GM21515 (cell line): Measurements from ENCODE around the gene KCNV2.

Source experiments
- ATAC-seq: cut with Tn5 transposase; IDR thresholded peaks from one replicate; pipeline ENCODE4 v1.9.1; 2021; ENCODE audit not compliant: unreplicated experiment

KCNV2 gene

DNA sequence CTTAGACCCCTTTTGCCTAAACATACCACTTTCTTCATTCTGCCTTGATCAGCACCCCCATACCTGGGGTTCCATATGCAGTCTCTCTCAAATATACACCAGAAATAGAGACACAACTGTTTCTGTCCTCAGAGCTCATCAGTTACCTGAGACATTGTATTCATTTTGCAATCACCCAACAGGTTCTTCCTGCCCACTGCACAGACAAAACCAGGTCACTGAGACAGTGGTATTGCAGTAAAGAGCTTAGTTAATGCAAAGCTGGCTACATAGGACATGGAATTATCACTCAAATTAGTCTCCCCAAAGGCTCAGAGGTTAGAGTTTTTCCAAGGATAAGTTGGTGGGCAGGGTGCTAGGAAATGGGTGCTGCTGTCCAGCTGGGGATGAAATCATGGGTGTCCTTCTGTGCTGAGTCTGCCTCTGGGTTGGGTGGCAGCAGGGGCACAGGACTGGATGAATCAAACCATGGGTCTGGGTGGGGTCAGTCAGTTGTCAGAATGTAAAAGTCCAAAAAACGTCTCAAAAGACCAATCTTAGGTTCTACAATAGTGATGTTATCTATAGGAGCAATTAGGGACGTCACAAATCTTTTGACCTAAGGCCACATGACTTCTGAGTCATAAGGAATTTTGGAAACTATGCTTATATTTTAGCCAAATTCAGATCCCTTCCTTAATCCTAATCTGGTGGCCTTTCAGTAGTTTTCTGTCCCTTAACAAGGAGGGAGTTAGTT is 41.0 kb downstream of the KCNV2 start:
- ATAC-seq: no peak

DNA sequence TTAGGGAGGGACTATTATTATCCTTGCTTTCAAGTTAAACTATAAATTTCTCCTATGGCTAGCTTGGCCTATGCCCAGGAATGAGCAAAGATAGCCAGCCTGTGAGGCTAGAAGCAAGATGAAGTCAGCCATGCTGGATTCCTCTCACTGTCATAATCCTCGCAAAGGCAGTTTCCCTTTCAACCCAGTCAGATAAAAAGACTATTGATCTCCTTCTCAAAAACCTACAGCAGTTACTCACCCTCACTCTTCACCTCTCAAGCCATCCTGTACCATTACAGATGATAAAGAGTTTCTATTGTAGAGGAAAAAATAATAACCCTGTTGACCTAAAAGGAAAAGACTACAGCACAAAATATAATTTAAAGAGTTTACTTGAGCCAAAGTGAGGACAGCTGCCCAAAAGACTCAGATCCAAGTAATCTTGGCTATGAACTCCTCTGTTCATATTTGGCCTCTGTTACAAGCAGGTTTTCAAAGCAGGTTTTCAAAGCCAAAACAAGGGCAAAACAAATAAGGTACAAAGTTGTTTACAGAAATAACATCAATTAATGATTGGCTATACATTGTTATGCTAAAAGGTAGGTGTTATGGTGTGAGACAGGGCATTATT is 41.7 kb downstream of the KCNV2 start:
- no peak for ATAC-seq

DNA sequence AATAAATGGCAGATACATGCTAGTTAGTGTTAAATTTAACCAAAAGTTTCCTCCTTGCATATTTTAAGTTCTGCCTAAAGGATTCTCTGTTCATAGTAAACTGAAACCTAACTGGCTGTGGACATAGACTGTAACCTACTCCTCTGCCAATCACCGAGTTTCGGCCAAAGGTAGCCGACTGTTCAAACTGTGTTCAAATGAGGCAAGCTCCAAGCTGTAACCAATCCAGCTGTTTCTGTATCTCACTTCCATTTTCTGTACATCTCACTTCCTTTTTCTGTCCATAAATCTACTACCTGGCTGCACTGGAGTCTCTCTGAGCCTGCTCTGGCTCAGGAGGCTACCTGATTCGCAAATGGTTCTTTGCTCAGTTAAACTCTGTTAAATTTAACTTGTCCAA is 44.1 kb downstream of the KCNV2 start:
- peak; percentile 66 for ATAC-seq

DNA sequence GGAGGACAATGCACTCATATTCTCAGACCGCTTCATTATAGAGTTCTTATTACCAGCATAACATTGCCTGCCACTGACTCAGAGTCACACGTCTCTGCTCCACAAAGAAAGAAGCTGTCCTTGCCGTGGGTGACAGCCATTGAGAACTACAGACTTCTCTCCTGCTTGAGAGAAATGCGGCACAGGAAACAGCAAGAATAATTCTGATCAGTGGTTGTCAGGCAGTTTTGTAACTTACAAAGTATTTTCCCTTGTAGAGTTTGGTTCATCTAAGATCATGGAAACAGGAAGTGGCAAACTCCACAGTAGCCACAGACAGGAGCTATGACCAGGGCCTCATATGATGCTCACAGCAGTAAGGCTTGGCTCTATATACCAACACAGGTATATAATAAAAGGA is 47.0 kb downstream of the KCNV2 start:
- no peak for ATAC-seq

DNA sequence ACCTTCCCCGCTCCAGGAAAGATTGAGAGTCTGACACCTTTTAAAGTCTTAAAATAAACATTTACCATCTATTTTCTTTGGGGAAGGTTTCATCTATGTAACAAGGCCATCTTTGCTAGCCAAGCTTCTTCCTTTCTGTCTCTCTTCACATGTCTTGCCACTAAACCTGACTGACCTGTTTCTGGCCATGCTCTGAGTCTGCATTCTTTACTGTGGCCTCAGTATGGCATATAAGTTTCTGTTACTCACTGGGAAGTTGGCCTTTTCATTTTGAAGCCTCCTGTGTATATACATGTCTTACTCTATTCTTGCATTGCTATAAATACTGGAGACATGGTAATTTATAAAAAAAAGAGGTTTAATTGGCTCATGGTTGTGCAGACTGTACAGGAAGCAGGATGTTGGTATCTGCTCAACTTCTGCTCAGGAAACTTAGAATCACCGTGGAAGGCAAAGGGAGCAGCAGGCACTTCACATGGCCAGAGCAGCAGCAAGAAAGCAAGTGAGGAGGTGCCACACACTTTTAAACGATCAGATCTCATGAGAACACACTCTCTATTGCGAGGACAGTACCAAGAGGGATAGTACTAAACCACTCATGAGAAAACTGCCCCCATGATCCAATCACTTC is 48.1 kb downstream of the KCNV2 start:
- ATAC-seq: no peak

DNA sequence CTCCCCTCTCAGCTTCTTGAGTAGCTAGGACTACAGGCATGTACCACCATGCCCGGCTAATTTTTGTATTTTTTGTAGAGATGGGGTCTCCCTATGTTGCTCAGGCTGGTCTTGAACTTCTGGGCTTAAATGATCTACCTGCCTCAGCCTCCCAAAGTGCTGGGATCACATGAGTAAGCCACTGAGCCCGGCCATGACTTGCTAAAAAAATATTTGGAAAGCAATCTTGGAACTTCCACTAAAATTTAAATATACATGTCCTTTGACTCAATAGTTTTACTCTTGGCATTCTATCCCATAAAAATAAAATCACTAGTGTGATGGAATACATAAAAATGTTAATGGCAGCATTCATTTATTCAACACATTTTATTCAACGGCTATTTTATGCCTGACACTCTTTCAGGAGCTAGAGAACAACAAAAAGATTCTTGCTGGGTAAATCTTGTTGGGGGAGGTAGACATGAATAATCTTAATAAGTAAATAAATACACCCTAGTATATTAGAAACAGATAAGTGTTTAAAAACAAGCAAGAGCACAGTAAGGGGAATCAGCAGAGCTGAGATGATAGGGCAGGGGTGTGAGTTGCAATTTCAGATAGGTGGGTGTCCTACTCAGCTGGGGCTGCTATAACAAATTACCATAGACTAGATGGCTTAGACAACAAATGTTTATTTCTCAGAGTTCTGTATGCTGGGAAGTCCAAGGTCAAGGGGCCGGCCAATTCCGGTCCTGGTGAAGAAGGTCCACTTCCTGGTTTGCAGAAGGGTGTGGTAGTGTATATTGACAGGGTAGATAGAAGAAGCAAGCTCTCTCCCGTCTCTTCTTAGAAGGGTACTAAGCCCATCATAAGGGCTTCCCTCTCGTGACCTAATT is 50.7 kb downstream of the KCNV2 start:
- ATAC-seq: no peak

DNA sequence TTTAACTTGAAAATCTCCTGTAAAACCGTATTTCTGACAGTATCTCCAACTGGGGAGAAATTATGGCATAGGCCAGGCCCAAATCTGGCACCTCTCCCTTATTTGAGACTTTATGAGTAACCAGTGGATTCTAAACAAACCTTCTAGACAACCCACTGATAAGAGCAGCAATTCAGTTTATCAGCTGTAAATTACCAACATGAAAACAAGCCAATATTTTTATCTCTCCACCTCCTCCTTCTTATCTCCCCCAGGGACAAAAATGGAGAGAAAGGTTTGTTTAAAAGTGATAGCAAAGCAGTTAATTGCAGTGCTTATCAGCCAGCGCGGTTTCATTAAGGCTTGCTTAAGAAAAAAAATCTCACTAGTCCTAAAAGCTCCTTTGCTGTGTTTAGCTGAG is 53.8 kb downstream of the KCNV2 start:
- ATAC-seq: no peak

DNA sequence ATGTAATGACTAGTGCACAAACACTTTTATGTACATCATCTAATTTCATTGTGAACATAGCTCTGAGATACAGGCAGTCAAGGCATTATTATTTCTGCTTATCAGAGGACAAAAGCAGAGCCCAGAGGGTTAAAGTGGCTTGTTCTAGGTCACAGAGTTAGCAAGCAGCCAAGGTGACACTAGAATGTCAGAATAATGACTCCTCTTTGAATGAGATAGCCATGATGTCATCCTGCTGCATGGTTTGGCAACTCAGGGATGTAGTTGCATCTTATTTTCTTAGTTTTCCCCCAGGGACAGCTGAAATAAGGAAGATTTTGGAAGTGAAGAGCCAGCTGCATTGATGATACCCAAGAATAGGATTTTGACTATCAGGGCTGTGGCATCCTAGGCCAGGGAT is 54.4 kb downstream of the KCNV2 start:
- ATAC-seq: no peak

DNA sequence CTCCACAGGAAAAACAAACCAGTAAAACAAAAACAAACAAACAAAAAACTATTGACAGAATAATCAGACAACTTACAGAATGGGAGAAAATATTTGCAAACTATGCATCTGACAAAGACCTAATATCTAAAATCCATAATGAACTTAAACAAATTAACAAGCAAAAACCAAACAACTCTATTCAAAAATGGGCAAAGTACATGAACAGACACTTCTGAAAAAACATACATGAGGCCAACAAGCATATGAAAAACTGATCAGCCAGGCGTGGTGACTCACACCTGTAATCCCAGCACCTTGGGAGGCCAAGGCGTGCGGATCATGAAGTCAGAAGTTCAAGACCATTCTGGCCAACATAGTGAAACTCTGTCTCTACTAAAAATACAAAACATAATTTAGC is 60.1 kb downstream of the KCNV2 start:
- ATAC-seq: no peak

DNA sequence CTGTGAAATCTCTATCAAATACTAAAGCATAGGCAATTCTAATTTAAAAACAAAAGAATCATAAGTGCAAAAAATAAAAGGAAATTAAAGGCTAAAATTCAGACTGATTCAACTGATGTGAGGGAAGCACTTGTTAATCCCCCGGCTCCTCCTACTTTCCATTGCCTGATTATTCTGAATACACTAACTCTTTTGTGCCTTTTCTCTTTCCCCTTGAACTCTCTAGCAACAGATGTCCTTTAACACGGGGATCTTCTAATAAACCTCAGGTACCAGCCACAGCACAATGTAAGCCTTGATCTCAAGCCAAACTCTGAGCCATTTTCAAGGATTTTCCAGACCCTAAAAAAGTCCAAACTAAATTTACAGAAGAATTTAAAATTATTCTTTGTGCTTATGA is 61.5 kb downstream of the KCNV2 start:
- no peak for ATAC-seq
